HG02763 (cell line): Measurements from ENCODE around the gene FYB1.

Experiments used
- ATAC-seq: cut with Tn5 transposase; IDR thresholded peaks from one replicate; pipeline ENCODE4 v1.9.1; 2021; ENCODE audit warnings: mild to moderate bottlenecking, moderate library complexity; ENCODE audit not compliant: unreplicated experiment

Gene FYB1

DNA sequence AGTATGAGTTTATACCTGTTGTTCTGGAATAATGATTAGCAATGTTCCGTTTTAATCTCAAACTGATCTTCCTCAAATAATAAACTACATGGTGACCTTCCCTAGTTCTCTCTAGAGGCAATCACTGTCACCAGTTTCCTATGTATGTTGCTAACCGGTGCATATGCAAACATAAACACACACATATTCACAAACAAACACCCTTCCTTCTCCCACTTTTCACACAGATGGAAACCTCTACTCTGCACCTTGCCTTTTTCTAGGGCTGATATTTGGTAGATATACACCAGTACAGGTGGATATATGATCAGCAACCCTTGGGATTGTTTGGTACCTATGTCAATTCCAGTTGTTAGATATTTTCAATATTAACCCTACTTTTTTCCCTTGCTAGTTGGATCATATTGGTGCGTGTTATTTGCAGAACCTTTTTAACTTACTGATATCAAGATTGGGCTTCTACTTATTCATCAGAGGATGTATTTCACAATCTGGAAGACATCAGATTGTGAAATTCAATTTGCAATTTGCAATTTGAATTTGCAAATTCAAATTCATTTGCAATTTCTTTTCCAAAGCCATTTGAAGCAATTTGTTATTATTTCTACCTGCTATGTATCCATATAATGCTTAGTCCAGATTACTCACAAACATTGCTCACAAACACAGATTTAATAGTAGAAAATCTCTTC lies 12.6 kb downstream of the FYB1 start:
- no peak for ATAC-seq

DNA sequence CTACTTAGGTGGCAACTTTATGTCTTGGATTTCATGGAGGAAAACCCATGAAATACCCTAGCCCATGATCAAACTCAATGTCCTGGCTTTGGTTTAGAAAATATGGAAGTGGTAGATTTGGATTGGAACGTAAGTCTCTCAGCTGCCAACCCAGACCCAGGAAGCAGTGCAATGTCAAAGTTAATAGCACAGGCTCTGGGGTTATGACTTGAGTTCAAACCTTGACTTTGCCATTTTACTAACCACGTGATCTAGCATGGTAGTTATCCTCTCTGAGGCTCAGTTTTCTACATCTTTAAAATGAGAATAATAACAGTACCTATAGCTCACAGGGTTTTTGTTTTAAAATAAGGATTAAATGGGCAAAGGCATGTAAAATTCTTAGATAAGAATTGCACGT lies 13.8 kb downstream of the FYB1 start:
- ATAC-seq = no peak

DNA sequence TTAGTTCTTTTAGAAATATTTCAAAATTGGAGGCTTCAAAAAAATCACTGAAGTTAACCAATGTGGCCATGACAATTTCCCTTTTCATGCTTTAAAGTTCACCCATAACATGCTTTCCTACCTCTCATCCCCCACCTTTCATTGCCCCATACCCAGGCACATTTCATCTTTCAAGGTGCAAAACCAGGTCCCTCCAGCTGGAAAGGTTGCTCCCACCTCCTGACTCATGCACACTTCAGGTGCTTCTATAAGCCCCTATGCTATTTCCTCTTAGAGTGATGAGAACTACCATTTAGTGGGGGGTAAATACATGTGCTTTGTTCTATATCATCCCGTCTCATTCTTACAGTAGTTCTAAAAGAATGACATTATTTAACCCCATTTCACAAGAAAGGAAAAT lies 15.4 kb downstream of the FYB1 start:
- ATAC-seq = no peak

DNA sequence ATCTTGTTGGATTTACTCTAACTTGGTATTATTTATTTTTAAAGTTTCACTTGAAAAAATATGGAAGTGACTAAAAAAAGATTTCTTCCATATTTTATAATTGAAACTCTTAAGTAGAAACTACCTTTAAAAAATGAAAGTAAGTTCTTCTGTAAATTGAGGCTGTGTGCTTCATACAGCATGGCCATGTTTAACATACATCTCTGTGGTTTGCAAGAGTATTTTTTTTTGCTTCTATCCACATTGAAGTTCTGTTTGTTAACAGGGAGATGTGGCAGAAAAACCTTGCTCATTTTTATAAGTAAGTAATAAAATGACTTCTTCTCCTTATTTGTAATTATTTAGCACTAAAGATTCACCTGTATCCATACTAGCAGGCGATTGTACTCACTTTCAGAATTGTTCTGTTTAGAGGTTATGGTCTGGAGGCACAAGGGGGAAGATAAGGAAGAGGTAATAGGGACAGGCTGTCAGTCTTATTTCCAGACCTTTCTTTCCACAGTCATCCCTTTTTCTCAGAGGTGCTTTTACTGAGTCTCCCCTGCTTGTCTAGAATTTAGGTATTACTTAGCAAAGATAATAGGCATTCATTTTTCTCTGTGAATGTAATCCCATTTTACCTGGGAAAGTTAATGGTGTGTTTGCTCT lies 16.0 kb downstream of the FYB1 start:
- ATAC-seq = no peak

DNA sequence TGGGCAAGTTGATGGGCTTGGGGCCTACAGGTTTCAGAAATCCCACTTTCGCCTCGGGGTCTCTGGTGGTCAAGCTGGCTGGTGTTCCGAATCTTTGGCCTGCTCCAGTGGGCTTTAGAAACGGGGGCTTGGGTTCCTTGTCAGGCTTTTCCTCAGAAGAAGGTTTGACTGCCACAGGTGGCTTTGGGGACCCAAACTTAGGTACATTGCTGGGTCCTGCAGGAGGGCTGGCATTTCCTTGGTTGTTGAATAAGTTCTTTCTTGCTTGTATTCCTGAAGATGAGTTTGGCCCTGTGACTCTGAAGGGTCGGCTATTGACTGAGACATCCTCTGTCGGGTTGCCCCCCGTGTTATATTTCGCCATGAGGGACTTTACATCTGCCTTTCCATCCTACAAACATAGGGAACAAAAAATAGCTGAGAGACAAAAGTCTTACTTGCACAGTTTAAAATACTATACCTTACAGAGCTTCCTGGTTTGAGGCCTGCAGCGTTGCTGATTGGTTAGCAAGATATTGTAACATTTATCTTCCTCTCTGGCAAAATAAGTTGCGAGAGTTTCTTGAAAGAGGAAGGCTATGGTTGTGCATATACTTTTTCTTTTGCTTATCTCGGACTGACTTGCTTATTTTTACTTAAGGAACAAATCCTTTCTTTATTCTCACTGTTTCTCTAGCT lies 16.6 kb downstream of the FYB1 start:
- ATAC-seq = no peak

DNA sequence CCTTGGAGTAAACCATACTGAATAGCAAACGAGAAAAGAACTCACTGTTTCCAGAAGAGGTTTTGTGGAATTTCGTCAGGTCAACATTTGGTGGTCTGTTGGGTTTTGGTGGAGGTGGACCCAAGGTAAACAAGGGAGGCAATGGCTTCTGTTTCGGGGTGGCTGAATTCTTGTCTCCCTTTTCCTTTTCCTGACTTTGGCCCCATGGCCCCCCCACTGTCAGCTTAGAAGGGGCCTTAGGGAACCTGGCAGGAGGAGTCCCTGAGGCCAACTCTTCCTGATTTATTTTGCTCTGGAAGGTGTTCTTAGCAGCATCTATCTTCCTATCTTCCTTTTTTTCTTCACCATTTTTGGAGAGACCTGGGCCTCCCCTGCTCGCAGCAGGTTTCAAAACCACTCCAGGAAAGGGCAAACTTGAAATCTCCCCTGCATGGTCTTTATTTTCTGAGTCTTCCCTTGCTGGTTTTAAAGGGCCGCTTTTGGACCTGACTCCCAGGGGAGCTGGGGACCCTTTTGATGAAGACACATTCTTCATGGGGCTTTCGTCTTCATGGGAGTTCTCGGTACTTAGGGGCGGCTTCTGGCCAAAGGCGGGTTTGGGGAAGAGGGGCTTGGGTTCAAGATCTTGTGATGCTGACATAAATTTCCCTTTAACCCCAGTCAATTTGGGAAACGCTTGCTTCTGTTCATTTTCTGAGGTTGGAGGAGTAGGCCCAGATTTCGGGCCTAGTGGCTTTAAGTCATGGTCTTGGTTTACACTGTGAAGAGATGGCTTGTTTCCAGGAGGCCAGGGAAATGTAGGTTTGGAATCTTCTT lies 17.4 kb downstream of the FYB1 start:
- no peak for ATAC-seq

DNA sequence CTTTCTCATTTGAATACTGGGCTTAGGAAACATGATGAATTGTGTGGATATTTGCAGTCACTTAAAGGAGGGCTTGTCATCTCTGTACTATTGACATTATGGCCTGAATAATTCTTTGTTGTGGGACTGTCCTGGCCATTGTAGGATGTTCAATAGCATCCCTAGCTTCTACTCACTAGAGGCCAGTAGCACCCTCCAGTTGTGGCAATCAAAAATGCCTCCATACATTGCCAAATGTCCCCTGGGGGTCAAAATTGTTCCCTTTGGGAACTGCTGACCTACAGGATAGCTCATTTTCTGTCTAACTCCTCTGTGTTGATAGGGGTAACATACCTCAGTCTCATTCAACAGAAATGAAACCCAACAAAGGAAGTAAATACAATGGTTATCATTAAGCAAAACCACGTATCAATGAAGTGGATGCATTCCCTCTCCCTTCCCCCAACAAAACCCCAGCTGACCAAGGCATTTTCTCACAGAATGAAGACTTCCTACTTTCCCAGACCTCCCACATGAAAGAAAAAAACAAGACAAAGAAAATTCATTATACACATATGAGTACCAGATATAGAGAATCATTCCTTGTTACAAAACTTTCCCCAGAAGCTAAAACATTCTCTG lies 18.1 kb downstream of the FYB1 start:
- no peak for ATAC-seq

DNA sequence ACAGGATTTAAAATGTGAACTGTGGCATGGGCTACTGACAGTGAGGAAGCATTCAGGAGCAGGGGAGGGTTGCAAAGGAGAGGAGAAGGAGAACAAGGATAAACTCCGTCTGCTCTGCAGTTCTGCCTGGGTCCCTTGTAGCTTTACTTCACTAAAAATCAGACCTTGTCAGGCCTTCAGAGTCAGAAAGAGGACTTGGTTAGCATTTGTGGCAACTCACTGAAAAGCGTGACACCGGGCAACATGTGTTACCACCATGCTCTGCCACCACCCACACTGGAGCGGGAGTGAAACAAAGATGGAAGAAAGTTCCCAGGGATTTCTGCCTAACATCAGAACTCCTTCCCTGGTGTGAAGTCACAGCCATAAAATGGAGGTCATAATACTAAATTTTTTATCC lies 19.3 kb downstream of the FYB1 start:
- no peak for ATAC-seq

DNA sequence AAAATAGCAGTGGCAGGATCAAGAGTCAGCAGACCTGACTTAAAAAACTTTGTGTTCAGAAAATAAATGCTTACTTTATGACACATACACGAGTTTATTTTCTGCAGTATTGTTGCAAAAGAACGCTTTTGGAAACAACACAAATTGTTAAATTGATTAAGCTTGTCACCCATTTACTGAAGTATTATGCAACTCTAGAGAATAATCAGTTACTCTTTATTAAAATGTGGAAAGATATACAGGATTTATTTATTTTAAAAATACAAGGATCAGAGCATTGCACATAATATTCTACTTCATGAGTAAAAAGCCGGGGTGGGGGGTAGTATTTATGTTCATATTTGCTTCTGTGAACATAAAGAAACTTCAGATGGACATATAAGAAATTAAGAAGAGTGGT lies 20.0 kb downstream of the FYB1 start:
- no peak for ATAC-seq

DNA sequence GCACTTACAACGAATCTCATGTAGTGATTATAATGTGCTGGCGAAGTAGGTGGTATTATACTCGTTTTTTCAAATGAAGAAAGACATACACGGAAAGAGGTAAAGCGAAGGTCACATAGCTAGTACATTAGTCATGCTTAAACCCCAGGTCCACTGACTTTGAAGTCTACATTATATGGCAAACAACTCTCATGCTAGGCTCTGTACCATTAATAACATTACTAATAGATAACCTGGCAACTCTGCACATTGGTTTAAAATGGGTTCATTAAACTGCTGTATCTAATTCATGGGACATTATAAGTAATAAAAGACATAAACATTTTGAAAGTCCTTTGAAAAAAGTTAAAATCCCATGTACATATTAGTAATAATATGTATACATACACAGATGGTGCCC lies 21.2 kb downstream of the FYB1 start:
- no peak for ATAC-seq

DNA sequence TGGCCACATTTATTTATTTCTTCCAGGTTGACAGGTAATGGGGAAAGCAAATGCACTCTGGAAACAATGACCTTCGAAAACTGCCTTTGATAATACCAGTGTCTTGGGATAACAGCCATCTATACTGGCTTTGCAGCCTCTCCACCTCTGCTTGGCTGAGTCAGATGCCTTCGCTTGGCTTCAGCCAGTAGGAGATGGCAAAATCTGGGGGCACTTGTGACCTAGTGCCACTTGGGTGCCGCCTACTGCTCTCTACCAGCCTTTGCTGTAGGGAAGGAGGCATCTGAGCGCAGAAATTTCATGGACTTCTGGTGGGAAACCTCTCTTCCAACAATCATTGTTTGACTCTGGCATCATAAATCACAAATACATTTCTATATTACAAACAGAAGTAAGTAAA lies 21.8 kb downstream of the FYB1 start:
- ATAC-seq = no peak

DNA sequence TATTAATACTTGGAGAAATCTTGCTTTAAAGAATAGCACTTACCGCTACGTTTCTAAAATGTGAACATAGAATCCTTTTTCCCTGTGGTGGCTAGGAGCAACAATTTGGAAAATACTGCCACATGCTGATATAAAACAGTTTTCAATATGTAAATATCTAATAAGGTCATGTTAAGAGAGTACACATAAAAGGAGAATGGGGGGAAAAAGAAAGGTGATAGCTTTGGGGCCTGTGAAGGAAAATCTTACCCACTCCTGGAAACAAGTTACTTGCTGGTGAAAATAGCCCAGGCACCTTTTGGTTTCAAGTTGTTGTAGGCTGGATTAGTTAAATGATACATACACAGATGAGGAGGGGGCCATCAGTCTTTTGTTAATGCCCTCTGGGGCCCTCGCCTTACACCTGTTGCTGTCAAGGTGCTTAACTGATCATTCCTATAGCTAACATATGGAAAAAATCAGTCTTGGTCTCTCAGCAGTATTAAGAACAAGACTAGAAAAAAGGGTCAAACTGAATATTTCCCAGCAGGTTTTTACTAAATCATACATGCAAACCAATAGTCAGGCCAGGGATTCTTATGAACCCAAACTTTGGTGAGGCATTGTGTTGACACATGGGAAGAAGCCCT lies 24.1 kb downstream of the FYB1 start:
- no peak for ATAC-seq

DNA sequence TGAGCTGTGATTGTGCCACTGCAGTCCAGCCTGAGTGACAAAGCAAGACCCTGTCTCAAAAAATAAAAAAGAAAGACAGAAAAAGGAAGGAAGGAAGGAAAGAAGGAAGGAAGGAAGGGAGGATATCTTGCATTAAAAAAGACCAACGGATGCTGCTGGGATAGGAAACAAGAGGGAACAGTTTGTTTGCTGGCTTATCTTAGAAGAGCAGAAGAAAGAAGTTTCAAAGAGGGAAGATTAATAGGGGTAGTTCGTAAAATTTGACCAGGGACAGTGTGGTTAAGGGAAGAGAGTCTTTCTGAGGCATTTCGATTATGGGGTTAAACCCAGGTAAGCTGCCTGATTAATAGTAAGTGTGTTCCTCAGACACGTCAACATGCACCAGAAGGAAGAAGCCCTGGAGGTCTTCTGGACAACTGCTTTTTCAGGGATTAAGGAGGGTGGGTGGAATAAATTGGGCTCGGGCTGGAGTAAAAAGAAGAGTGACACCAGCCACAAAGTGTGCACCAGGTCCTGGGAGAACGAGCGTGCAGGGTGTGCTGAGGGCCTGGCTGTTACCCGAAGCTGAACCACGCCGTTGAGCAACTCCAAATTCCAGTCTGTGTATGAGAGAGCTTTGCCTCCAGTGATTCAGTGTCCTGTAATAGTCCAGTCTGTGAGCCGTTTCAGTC lies 24.8 kb downstream of the FYB1 start:
- no peak for ATAC-seq

DNA sequence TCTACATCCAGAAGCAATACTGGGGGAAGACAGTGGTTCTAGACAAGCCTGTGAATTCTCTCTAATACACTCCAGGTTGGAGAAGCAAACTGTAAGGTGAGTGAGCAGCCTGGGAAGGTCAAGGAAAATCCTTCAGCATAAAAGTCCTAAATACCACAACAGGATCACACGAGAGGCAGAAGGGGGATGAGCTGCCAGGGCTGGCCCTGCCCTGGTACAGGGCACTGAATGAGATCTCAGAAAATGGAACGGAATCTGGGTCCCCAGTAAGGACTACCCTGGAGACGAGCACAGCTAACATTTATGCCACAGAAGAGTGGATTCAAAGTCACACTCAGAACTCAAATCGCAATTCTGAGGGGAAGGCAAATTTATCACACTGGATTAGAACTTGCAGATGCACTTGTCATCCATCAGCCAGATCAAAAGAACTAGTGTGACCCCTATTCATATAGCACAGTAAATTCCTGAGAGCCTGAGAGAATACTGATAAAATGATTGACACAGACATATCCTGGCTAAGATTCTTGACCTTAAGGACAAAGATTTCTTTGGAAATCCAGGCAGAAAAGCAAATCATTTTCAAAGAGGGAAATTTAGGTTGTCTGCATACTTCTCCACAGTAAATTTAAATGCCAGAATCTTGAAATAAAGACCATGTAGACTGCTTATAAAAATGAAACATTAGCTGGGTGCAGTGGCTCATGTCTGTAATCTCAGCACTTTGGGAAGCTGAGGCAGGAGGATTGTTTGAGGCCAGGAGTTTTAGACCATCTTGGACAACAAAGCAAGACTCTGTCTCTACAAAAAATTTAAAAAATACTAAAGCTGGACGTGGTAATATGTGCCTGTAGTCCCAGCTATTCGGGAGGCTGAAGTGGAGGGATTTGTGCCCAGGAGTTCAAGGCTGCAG lies 25.6 kb downstream of the FYB1 start:
- no peak for ATAC-seq

DNA sequence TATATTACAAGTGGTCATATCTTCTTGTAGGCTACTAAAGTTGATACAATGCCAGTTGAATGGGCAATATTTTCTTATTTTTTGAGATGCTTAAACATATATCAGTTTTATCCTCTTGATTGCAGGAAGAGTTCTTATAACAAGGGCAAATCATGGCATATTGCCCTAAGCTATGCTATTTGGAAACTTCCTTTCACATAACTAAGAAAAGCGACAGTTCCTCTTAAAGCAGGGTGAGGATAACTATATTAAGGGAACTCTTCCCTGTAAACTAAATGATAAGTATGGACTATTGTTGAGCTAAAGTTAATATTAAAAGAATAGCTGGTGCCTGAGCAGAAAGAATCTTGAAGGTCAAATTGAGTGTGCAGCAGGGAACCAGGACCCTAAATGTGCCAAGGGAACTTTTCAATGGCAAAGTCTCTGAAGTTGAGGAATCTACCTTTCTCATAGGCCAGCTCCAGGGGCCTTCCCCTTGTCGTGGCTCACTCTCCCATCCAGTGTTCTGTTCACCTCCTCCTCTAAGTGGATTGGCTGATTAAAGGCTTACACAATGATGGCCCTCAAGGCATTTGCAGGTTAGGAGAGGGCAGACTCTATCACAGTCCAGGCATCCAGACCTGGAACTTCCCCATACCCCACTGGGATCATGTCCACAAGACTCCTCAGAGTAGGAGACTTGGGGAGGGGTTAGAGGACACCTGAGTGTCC lies 26.8 kb downstream of the FYB1 start:
- ATAC-seq = no peak

DNA sequence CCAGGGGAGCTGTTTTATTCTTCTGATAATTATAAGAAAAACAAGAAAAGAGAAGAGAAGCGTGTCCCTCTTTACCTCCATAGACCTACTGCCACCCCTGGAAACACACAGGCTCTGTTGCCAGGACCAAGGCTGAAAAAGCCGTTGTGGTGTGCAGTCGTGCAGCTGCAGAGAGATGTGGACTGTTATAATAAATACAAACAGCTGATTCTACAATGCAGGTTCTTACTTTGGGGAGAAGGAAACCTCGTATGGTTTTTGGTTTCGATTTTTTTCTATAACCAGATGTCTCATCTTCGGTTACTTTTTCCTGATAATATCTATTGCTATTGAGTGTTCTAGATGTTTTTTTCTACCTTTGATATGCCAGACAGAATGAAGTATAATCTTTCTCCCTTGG lies 28.1 kb downstream of the FYB1 start:
- peak; percentile 55 for ATAC-seq

DNA sequence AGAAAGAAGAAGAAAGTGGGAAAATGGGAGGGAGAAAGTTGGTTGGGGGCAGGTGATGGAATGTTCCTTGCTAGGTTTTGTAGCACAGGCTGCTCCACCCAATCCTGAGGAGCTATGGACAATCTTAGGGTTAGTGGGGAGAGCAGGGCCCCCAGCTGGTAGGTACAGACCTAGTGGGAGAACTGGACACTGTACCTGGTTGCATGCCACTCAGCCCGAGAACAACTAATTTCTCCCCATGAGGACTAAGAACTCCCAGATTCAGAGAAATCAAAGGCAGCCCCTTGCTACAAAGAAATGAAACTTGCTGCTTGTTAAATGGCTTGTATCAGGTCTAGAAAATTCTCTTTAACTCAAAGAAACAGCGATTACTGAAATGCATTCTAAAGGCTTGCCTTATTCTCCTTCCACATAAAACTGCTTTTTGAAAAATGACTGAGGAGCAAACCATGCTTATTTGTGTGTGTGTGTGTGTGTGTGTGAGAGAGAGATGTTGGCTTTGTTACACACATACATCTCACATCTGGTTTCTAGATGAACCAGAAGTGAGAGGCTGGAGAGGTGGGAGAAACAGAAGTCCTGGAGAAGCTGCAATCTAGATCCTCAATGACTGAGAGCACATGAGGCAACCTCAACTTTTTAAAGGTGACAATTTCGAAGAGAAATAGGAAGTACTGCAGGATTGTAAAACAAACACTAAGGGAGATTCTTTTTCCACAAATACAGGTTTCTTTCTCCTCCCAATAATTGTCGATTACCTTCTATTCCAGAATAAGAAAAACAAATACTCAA lies 28.9 kb downstream of the FYB1 start:
- ATAC-seq = no peak
